GM19328 (cell line): Measurements from ENCODE around the gene CDC42SE2.

Experiments
- ATAC-seq: cut with Tn5 transposase; IDR thresholded peaks from one replicate; pipeline ENCODE4 v1.9.1; 2021; ENCODE audit warnings: mild to moderate bottlenecking, moderate library complexity; ENCODE audit not compliant: unreplicated experiment

CDC42SE2 gene

GRCh38 chr5:131426011-131426410 is 162.2 kb downstream of the CDC42SE2 start:
- no peak for ATAC-seq

GRCh38 chr5:131430794-131431193 is 166.9 kb downstream of the CDC42SE2 start:
- ATAC-seq, result no peak

- no peak for ATAC-seq
These were observed 167.9 kb downstream of the CDC42SE2 start for GRCh38 chr5:131431794-131432193.

GRCh38 chr5:131433109-131433508 is 169.3 kb downstream of the CDC42SE2 start:
- no peak for ATAC-seq

GRCh38 chr5:131436081-131436480 is 172.2 kb downstream of the CDC42SE2 start:
- no peak for ATAC-seq

- no peak for ATAC-seq
These were observed 177.3 kb downstream of the CDC42SE2 start for GRCh38 chr5:131441184-131441583.
